GM10248 (cell line): ENCODE measurements around the gene MYRF.

Experiments
- CTCF ChIA-PET: fragments of 300-600 bp; sonication (Branson Sonifier 250); formaldehyde crosslinking; extraction: SDS; loops from one replicate; lab custom pipeline; 2021; ENCODE audit warnings: antibody characterized with exemption; lab: Yijun Ruan, JAX
- POLR2A ChIA-PET: fragments of 350-650 bp; sonication (Branson Sonifier 250); formaldehyde crosslinking; extraction: SDS; loops from one replicate; lab custom pipeline; 2020; ENCODE audit warnings: antibody characterized with exemption; lab: Yijun Ruan, JAX
- DNase-seq: peaks from one replicate; pipeline ENCODE4 v3.0.0; 2012; ENCODE audit errors: extremely low spot score
- CTCF ChIP-seq: IDR thresholded peaks from 2 replicates; pipeline ENCODE4 v1.5.1; 2012; ENCODE audit warnings: mild to moderate bottlenecking, low read depth; ENCODE audit errors: extremely low read depth, missing control alignments, control extremely low read depth

The MYRF gene

GRCh38 chr11:61774411-61774810 is 22.0 kb downstream of the MYRF start:
- TF ChIP-seq CTCF: no peak
- CTCF ChIA-PET: interaction anchor here (1.8 to 2.9 kb wide), 3 partner anchors 14 to 27 kb away, joined by 4 to 21 read pairs (median 20); partner anchors contain the start of gene TMEM258
- DNase-seq: no peak
- POLR2A ChIA-PET: no interaction called here

- no peak for DNase-seq
- no peak for TF ChIP-seq CTCF
- CTCF ChIA-PET: interaction anchor here (1.0 to 3.1 kb wide), 10 partner anchors 8 to 140 kb away, joined by 3 to 21 read pairs (median 7); partner anchors contain the start of gene TMEM258
- POLR2A ChIA-PET: no interaction called here
Observed at GRCh38 chr11:61775106-61775505, 22.7 kb downstream of the MYRF start.

- POLR2A ChIA-PET: no interaction called here
- CTCF ChIA-PET: interaction anchor here (1.0 to 3.1 kb wide), 11 partner anchors 9 to 141 kb away, joined by 3 to 21 read pairs (median 6); partner anchors contain the start of gene TMEM258
- no peak for DNase-seq
- no peak for TF ChIP-seq CTCF
Observed at GRCh38 chr11:61775606-61776554, 23.4 kb downstream of the MYRF start.

GRCh38 chr11:61776561-61777075 is 24.2 kb downstream of the MYRF start:
- TF ChIP-seq CTCF: peak; percentile 68
- peak; percentile 90 for DNase-seq
- ChIA-PET CTCF (interaction anchor here (0.7 to 3.1 kb wide), 9 partner anchors 9 to 47 kb away, joined by 3 to 21 read pairs (median 8); no protein-coding TSS in a partner anchor), POLR2A (no interaction called here)

GRCh38 chr11:61777234-61778090 is 25.0 kb downstream of the MYRF start:
- no peak for TF ChIP-seq CTCF
- CTCF ChIA-PET: interaction anchor here (0.7 to 3.1 kb wide), 8 partner anchors 8 to 48 kb away, joined by 3 to 21 read pairs (median 3); no protein-coding TSS in a partner anchor
- POLR2A ChIA-PET: no interaction called here
- peak; percentile 75 for DNase-seq
